ENCODE data around the gene OPN4.

OPN4 gene

DNA sequence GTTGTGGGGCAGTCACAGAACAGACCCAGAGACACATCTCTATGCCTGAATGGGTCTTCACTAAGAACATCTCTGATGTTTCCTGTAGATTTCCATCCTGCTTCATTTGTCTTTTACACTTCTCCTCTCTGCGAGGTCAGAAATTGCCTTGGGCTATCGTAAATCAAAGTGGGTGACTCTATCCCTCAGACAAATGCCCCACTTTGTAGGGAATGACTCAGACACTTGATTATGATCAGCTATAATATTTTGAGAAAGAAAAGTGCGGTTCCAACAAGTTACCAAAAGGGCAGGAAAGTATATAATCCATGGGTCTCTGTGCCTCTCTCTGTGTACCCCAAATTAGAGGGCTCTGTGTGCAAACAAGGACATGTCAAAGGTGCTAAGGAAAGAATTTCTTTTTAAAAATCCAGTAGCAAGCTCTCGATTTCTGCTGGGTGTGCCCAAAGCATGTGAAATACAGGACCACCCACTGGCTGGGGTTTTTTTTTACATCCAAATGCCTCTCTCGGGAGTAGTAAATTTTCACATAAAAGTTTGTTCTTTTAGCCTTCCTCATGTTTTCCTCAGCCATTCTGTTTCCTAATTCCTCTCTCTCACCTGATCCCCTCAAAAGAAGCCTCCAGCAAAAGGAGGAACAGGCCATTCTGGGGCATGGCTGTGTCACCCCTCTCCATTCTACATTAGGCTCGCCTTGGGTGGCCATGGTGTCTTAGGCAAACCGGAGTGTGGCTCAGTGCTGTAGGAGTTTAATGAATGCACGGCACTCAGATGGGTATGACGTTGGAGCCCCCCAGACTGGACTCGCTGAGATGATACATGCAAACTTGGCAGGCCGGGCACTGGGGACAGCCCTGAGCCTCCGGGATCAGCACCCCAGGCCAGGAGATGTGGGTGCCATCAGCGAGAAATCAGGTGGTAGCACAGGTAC is 6.3 kb upstream of the OPN4 start:
- H3K27ac ChIP-seq (ENCODE audit: low read depth, low read length): no peak overlapping the region
- no peaks in the 10 kb centered on the region for H3K36me3 ChIP-seq (ENCODE audit: control insufficient read depth, insufficient read depth, low read length)
- H3K9me3 ChIP-seq (ENCODE audit: control insufficient read depth, insufficient read depth, low read length): no peaks in the 10 kb centered on the region
- H3K4me3 ChIP-seq (ENCODE audit: low read depth, low read length): no peak overlapping the region
- H3K27me3 ChIP-seq (ENCODE audit: control insufficient read depth, insufficient read depth, low read length): no peaks in the 10 kb centered on the region
- H3K4me1 ChIP-seq (ENCODE audit: control insufficient read depth, insufficient read depth, low read length): peaks cover 7% of the 10 kb centered on the region; the same call in 1 of the 2 replicates
- no peak overlapping the region for H3K9ac ChIP-seq (ENCODE audit: low read depth, low read length)

DNA sequence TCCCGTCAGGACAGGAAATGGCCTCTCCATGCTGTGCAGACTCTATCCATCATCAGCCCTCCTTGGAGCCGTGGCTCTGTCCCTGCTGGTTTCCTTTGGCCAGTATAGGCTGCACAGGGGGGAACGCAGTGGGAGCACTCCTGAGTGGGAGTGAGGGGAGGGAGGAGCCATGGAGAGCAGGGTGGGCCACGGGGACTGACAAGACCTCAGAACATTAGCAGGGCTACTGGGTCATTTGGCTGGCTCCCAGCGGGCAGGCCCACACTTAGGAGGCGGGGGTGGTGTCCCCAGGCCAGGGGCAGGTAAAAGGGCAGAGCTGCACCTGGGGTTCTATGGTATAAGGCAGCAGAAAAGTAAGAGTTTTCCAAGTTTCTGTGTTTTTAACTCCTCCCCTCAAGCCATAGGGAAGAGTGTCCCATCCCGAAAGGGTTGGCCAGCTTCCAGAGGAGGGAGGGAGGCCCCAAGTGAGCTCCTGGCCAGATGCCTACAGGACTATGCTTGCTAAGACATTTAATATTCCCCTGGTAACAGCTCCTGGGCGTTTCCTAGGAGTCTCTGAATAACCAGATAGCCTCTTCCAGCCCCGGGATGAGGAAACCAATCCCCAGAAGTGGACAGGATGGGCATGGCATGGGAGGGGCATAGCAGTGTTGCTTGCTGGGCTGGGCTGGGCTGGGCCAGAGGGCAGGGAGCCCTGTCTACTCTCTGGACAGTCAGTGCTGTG is 5.5 kb upstream of the OPN4 start:
- no peak overlapping the region for H3K9ac ChIP-seq (ENCODE audit: low read depth, low read length)
- peaks cover 7% of the 10 kb centered on the region; the same call in 1 of the 2 replicates for H3K4me1 ChIP-seq (ENCODE audit: control insufficient read depth, insufficient read depth, low read length)
- H3K27me3 ChIP-seq (ENCODE audit: control insufficient read depth, insufficient read depth, low read length): no peaks in the 10 kb centered on the region
- no peak overlapping the region for H3K4me3 ChIP-seq (ENCODE audit: low read depth, low read length)
- H3K9me3 ChIP-seq (ENCODE audit: control insufficient read depth, insufficient read depth, low read length): no peaks in the 10 kb centered on the region
- H3K36me3 ChIP-seq (ENCODE audit: control insufficient read depth, insufficient read depth, low read length): no peaks in the 10 kb centered on the region
- H3K27ac ChIP-seq (ENCODE audit: low read depth, low read length): no peak overlapping the region

DNA sequence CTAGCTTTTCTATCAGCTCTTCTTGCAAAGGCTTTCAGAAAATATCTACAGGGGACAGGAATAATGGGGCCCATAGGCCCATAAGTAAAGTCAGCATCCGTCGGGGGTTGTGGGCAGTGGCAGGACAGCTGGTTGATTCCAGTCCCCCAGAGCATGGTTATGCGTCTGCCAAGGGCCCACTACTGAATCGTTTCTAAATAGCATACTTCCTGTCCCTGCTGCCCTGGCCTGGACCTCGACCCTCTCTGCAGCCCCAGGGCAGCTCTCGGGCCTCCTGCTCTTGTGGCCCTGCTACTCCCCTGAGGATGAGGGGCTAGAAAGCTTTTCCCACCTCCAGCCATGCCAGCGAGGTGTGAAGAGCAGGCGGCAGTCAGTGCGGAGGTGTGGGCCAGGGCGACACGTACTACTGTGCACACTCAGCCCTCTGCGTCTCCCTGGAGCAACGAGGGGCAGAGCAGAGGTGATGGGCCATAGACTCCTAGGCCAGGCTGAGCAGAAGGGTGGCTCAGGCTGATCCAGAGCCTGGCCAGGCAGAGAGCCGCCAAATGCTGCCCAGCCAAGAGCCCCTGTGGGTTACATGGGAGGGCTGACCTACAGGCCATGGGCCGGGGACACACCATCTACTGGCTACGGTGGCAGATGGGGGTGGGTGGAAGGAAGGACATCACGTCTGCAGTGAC is 4.7 kb upstream of the OPN4 start:
- H3K9ac ChIP-seq (ENCODE audit: low read depth, low read length): no peak overlapping the region
- H3K4me1 ChIP-seq (ENCODE audit: control insufficient read depth, insufficient read depth, low read length): peaks cover 7% of the 10 kb centered on the region; the same call in 1 of the 2 replicates
- no peaks in the 10 kb centered on the region for H3K36me3 ChIP-seq (ENCODE audit: control insufficient read depth, insufficient read depth, low read length)
- no peak overlapping the region for H3K27ac ChIP-seq (ENCODE audit: low read depth, low read length)
- H3K9me3 ChIP-seq (ENCODE audit: control insufficient read depth, insufficient read depth, low read length): no peaks in the 10 kb centered on the region
- no peak overlapping the region for H3K4me3 ChIP-seq (ENCODE audit: low read depth, low read length)
- no peaks in the 10 kb centered on the region for H3K27me3 ChIP-seq (ENCODE audit: control insufficient read depth, insufficient read depth, low read length)

DNA sequence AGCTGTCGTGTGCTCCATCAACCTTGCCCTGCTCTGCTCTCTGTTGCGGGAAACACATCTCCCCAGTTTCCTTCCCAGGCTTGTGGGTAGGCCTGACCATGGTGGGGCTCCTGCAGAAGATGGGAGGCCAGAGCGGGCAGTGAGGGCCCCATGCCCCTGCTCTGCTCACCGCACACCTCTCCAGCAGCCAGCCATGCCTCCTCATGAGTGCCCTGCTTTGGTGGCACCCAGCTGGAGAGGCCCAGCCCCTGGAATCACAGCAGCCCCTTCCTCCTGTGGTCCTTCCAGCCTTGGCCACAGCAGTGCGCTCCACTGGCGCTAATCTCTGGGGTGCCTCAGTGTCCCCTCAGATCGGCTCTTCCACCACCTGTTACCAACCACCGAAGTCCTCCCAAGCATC is 4.2 kb upstream of the OPN4 start:
- H3K27ac ChIP-seq (ENCODE audit: low read depth, low read length): no peak overlapping the region
- no peaks in the 10 kb centered on the region for H3K9me3 ChIP-seq (ENCODE audit: control insufficient read depth, insufficient read depth, low read length)
- no peaks in the 10 kb centered on the region for H3K27me3 ChIP-seq (ENCODE audit: control insufficient read depth, insufficient read depth, low read length)
- peaks cover 7% of the 10 kb centered on the region; the same call in 1 of the 2 replicates for H3K4me1 ChIP-seq (ENCODE audit: control insufficient read depth, insufficient read depth, low read length)
- H3K9ac ChIP-seq (ENCODE audit: low read depth, low read length): no peak overlapping the region
- H3K36me3 ChIP-seq (ENCODE audit: control insufficient read depth, insufficient read depth, low read length): no peaks in the 10 kb centered on the region
- no peak overlapping the region for H3K4me3 ChIP-seq (ENCODE audit: low read depth, low read length)

DNA sequence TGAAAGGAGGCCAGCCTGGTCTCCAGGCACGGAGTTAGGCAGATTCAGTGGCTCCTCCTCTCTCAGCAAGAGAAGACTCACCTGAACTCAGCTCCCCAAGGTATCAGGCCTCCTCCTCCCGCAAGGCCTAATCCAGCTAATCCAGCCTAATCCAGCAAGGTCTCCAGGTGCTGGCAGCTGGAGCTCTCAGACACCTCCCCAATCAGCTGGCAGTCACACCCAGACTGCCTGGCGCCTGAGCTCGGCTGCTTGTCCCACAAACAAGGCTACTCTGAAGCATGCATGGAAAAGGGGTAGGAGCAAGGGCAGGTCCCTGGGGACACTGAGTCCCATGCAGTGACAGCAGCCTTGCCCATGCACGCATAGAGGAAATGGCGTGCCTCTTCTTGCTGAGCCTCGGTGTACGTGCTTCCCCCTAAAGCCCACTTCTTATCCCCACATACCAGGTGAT is 3.3 kb upstream of the OPN4 start:
- no peak overlapping the region for H3K9ac ChIP-seq (ENCODE audit: low read depth, low read length)
- H3K27me3 ChIP-seq (ENCODE audit: control insufficient read depth, insufficient read depth, low read length): no peaks in the 10 kb centered on the region
- H3K9me3 ChIP-seq (ENCODE audit: control insufficient read depth, insufficient read depth, low read length): no peaks in the 10 kb centered on the region
- H3K36me3 ChIP-seq (ENCODE audit: control insufficient read depth, insufficient read depth, low read length): no peaks in the 10 kb centered on the region
- peaks cover 7% of the 10 kb centered on the region; the same call in 1 of the 2 replicates for H3K4me1 ChIP-seq (ENCODE audit: control insufficient read depth, insufficient read depth, low read length)
- H3K4me3 ChIP-seq (ENCODE audit: low read depth, low read length): no peak overlapping the region
- H3K27ac ChIP-seq (ENCODE audit: low read depth, low read length): no peak overlapping the region

DNA sequence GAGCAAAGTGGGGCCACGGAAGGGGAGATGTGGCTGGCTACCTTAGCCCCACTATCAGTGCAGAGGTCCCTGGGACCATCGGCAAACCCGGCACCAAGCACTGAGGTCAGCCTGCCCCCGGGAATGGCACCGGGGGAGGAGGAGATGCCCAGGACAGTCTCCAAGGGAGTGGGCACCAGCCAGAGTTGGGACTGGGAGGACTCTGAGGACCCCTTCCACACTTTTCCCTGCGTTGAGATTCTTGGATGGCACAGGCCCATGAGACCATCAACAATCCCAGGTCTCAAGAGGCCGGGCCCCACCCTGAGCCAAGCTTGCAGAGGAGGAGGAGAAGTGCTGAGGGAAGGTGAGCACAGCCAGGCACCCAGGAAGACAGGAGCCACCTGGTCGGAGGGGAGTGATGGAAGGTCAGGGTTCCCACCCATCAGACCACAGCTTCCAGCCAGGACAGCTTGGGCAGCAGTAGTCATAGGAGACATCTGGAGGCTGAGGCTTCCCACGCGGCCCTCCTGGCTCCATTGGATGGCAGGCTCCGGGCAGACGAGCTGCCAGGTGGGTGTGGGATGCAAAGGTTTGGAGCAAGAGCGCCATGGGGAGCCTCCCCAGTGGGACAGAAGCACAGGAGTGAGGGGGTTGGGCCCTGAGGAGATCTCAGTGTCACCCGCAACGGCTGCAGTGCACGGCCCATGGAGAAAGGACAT is 2.6 kb upstream of the OPN4 start:
- no peaks in the 10 kb centered on the region for H3K36me3 ChIP-seq (ENCODE audit: control insufficient read depth, insufficient read depth, low read length)
- H3K9ac ChIP-seq (ENCODE audit: low read depth, low read length): no peak overlapping the region
- no peaks in the 10 kb centered on the region for H3K9me3 ChIP-seq (ENCODE audit: control insufficient read depth, insufficient read depth, low read length)
- H3K4me3 ChIP-seq (ENCODE audit: low read depth, low read length): no peak overlapping the region
- peaks cover 7% of the 10 kb centered on the region; the same call in 1 of the 2 replicates for H3K4me1 ChIP-seq (ENCODE audit: control insufficient read depth, insufficient read depth, low read length)
- H3K27ac ChIP-seq (ENCODE audit: low read depth, low read length): no peak overlapping the region
- H3K27me3 ChIP-seq (ENCODE audit: control insufficient read depth, insufficient read depth, low read length): no peaks in the 10 kb centered on the region

DNA sequence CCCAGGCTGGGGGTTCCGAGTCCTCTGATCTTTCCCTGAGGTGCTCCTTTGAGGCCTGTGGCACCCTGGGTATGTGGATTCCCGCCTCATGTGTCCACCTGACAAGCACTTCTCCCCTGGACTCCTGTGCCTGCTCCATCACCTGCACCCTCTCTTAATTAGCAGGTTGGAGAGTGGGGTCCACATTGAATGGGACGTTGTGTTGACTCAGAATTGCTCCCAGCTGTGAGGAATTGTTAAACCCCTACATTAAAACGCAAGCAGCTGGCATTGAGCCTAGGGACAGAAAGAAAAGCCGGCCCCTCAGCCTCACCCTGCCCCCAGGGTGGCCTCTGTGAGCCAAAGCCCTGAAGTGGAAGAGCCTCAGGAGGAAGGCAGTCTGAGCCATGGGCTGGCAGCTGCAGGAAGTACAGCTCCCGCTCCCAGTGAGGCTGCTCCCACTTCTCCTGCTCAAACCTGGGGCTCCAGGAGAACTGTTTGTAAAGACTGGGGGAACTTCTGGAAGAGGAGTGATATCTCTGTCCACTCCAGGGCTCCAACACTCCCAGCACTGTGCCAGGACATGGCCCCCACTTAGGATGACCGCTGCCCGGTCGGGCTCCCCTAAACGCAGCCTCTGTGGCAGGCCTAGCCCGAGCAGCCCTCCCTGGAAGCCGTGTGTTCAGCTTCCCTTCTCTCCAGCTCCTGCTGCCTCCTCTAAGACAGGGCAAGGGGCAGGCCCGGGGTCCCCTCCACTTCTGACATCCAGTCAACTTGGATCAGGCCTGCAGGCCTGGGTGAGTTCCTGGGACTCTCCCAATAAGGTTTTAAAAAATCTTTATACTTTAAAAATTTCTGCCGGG is 1.8 kb upstream of the OPN4 start:
- Histone ChIP-seq H3K36me3 (ENCODE audit: control insufficient read depth, insufficient read depth, low read length) (no peaks in the 10 kb centered on the region), H3K9ac (ENCODE audit: low read depth, low read length) (no peak overlapping the region), H3K4me1 (ENCODE audit: control insufficient read depth, insufficient read depth, low read length) (peaks cover 7% of the 10 kb centered on the region; the same call in 1 of the 2 replicates), H3K27ac (ENCODE audit: low read depth, low read length) (no peak overlapping the region), H3K27me3 (ENCODE audit: control insufficient read depth, insufficient read depth, low read length) (no peaks in the 10 kb centered on the region), H3K9me3 (ENCODE audit: control insufficient read depth, insufficient read depth, low read length) (no peaks in the 10 kb centered on the region), H3K4me3 (ENCODE audit: low read depth, low read length) (no peak overlapping the region)

DNA sequence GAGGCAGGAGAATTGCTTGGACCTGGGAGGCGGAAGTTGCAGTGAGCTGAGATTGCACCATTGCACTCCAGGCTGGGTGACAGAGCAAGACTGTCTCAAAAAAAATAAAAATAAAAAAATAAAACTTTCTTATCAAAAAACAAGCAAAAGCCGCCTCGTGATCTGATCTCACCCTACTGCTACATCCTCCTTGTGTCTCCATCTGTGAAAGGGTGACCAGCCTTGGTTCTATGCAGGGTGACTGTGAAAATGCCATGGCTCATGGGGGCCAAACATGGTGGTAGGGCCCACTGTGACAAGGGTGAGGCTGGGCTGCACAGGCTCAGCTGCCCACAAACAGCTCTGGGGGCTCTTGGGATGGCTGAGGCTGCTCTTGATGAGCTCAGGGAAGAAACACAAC is 968 bp upstream of the OPN4 start:
- Histone ChIP-seq H3K27me3 (ENCODE audit: control insufficient read depth, insufficient read depth, low read length) (no peaks in the 10 kb centered on the region), H3K9me3 (ENCODE audit: control insufficient read depth, insufficient read depth, low read length) (no peaks in the 10 kb centered on the region), H3K27ac (ENCODE audit: low read depth, low read length) (no peak overlapping the region), H3K9ac (ENCODE audit: low read depth, low read length) (no peak overlapping the region), H3K4me3 (ENCODE audit: low read depth, low read length) (no peak overlapping the region), H3K4me1 (ENCODE audit: control insufficient read depth, insufficient read depth, low read length) (peaks cover 3% of the 10 kb centered on the region; the same call in 1 of the 2 replicates), H3K36me3 (ENCODE audit: control insufficient read depth, insufficient read depth, low read length) (no peaks in the 10 kb centered on the region)

DNA sequence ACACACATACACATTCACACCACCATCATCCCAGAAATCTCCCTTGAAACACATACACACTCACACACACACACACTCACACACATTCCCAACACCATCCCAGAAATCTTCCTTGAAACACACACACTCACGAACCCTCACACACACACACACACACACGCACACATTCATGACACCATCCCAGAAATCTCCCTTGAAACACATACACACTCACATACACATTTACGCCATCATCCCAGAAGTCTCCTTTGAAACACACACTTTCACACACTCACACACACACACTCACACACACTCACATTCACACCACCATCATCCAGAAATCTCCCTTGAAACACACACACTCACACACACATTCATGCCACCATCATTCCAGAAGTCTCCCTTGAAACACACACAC is 360 bp upstream of the OPN4 start:
- no peaks in the 10 kb centered on the region for H3K36me3 ChIP-seq (ENCODE audit: control insufficient read depth, insufficient read depth, low read length)
- H3K9ac ChIP-seq (ENCODE audit: low read depth, low read length): no peak overlapping the region
- H3K4me3 ChIP-seq (ENCODE audit: low read depth, low read length): no peak overlapping the region
- no peaks in the 10 kb centered on the region for H3K27me3 ChIP-seq (ENCODE audit: control insufficient read depth, insufficient read depth, low read length)
- H3K9me3 ChIP-seq (ENCODE audit: control insufficient read depth, insufficient read depth, low read length): no peaks in the 10 kb centered on the region
- H3K27ac ChIP-seq (ENCODE audit: low read depth, low read length): no peak overlapping the region
- peaks cover 3% of the 10 kb centered on the region; the same call in 1 of the 2 replicates for H3K4me1 ChIP-seq (ENCODE audit: control insufficient read depth, insufficient read depth, low read length)

DNA sequence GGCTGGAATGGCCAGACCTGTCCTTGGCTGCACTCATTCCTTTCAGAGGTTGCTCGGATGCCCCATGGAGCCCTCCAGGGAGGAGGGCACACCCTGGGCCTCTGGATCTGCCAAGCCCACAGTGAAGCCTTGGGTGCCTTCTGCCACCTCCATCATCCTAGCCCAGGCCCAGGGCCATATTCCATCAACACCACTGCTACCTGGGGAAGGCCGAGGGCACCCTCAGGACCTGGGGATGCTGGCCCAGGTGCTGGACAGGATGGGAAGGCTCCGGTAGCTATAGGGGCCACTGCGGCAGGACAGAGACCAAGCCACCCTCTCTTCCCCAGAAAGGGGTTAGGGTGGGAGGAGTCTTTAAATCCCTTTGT is 810 bp downstream of the OPN4 start:
- H3K4me1 ChIP-seq (ENCODE audit: control insufficient read depth, insufficient read depth, low read length): peaks cover 3% of the 10 kb centered on the region; the same call in 1 of the 2 replicates
- H3K27ac ChIP-seq (ENCODE audit: low read depth, low read length): no peak overlapping the region
- H3K9ac ChIP-seq (ENCODE audit: low read depth, low read length): no peak overlapping the region
- H3K9me3 ChIP-seq (ENCODE audit: control insufficient read depth, insufficient read depth, low read length): no peaks in the 10 kb centered on the region
- H3K4me3 ChIP-seq (ENCODE audit: low read depth, low read length): no peak overlapping the region
- no peaks in the 10 kb centered on the region for H3K36me3 ChIP-seq (ENCODE audit: control insufficient read depth, insufficient read depth, low read length)
- no peaks in the 10 kb centered on the region for H3K27me3 ChIP-seq (ENCODE audit: control insufficient read depth, insufficient read depth, low read length)

Data from HUES48 (cell line).